Astrocyte (in vitro differentiated cells and primary cell): ENCODE data around the gene PLCB4.

Experiments used
- EZH2 ChIP-seq: IDR thresholded peaks from 2 replicates; pipeline ENCODE4 v1.6.1; 2012; ENCODE audit warnings: mild to moderate bottlenecking, low read length, inconsistent platforms; ENCODE audit not compliant: insufficient read depth
- TF ChIP-seq, protein P1 (sequence below): IDR thresholded peaks from 2 replicates; pipeline ENCODE4 v1.5.1; 2011; ENCODE audit warnings: low read depth, mild to moderate bottlenecking, inconsistent platforms, low read length, moderate library complexity; ENCODE audit not compliant: insufficient read depth

GRCh38 chr20:9485614-9486340, 416.9 kb downstream of the PLCB4 start:
- TF ChIP-seq, protein P1, sequence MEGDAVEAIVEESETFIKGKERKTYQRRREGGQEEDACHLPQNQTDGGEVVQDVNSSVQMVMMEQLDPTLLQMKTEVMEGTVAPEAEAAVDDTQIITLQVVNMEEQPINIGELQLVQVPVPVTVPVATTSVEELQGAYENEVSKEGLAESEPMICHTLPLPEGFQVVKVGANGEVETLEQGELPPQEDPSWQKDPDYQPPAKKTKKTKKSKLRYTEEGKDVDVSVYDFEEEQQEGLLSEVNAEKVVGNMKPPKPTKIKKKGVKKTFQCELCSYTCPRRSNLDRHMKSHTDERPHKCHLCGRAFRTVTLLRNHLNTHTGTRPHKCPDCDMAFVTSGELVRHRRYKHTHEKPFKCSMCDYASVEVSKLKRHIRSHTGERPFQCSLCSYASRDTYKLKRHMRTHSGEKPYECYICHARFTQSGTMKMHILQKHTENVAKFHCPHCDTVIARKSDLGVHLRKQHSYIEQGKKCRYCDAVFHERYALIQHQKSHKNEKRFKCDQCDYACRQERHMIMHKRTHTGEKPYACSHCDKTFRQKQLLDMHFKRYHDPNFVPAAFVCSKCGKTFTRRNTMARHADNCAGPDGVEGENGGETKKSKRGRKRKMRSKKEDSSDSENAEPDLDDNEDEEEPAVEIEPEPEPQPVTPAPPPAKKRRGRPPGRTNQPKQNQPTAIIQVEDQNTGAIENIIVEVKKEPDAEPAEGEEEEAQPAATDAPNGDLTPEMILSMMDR, result no peak
- no peak for TF ChIP-seq EZH2
